ENCODE data around the gene CAMKMT.

CAMKMT gene

DNA sequence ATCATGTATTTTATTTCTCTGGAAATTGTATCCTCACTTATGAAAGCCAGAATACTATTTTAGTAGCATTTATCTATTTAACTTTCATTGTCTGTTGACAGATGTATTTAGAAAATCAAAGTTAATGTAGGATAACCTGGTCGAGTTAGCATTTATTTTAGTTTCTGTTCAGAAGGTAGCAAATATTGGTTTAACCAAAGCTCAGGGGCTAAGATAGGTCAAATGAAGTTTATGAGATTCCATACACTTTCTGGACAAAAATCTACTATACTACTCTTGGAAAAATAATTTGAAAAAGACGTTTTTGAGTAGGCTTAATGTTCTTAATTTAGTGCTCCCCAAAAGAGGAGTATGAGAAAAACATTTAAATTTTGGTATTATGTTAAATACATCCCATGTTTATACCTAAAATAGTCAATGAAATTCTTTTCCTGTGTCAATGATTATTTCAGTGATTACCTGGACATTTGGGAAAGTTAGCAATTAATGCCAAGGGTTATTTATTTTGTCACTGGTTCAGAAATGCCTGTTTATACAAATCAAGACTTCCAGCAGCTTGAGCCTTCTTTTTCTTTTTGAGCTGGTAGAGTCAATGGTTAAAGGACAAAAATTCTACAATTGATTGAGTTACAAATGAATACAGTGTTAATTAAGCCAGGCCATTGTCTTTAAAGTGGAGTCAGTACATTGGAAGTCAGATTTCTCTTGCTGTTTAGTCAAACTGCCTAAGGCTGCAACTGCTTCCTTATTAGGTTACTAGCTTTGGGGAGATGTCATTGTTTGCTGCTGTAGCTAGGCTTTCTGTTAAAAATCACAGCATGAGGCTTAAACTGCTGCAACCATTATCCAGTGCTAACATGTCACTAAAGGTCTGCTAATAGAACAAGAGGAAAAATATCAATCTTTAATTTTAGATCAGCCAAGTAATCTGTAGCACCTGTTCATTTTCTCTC is 182.3 kb downstream of the CAMKMT start:
- H3K4me3 ChIP-seq (replicated peaks; ENCODE audit: low read depth, low read length) = no peak overlapping the region
- TF ChIP-seq, protein P1, sequence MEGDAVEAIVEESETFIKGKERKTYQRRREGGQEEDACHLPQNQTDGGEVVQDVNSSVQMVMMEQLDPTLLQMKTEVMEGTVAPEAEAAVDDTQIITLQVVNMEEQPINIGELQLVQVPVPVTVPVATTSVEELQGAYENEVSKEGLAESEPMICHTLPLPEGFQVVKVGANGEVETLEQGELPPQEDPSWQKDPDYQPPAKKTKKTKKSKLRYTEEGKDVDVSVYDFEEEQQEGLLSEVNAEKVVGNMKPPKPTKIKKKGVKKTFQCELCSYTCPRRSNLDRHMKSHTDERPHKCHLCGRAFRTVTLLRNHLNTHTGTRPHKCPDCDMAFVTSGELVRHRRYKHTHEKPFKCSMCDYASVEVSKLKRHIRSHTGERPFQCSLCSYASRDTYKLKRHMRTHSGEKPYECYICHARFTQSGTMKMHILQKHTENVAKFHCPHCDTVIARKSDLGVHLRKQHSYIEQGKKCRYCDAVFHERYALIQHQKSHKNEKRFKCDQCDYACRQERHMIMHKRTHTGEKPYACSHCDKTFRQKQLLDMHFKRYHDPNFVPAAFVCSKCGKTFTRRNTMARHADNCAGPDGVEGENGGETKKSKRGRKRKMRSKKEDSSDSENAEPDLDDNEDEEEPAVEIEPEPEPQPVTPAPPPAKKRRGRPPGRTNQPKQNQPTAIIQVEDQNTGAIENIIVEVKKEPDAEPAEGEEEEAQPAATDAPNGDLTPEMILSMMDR (IDR thresholded peaks at IDR 0.05; ENCODE audit: low read length, missing control alignments) = no peak
- no peak for DNase-seq (ENCODE audit: low read depth)

DNA sequence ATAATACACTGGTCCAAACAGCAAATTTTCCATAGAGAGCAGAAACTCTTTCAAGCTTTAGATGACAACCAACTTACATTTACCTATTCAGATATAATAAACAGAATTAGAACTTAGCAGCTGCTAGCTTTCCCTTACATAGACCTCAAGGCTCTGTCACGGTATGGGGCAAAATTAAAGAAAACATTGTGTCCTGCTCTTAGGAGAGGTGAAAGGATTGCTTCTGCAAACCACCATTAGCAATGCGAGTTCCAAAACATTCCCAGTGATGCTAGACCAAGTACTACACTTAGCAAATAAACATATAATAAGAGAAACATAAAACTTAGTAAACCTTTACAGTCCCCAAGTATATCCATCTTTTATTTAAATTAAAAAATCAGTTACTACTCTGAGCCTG is 183.3 kb downstream of the CAMKMT start:
- DNase-seq (ENCODE audit: low read depth) = no peak
- TF ChIP-seq, protein P1 (IDR thresholded peaks at IDR 0.05; ENCODE audit: low read length, missing control alignments) = no peak
- H3K4me3 ChIP-seq (replicated peaks; ENCODE audit: low read depth, low read length) = no peak overlapping the region

DNA sequence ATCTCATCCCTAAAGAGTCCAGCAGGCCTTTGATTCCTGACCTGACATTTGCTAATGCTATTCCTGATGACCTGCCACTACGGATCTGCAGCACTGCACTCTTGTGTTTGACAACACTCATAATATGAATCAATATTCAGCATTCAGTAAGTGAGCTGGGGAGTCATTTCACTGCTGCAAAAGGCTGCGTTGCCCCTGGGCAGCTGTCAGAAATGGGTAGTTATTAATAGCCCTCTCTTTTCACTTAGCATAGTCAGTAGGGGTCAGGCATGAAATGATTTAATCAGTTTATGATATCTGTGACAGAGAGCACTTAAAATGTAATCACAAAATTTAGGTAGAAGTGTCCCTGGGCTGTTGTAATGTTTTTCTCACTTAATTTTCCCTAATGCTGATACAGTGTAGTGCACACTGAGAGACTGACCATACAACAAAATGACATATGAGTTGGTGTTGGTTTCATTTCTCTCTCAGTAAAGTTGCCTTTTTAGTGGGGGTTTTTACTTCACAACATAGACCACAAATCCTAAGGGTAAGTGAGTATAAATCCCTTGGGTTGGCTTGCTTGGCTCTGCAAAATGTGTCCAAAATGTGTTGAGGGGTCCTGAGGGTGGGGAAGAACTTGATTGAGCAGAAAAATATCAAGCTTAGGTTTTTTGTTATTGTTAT is 184.8 kb downstream of the CAMKMT start:
- H3K4me3 ChIP-seq (replicated peaks; ENCODE audit: low read depth, low read length) = no peak overlapping the region
- no peak for DNase-seq (ENCODE audit: low read depth)
- TF ChIP-seq, protein P1 (IDR thresholded peaks at IDR 0.05; ENCODE audit: low read length, missing control alignments) = no peak

DNA sequence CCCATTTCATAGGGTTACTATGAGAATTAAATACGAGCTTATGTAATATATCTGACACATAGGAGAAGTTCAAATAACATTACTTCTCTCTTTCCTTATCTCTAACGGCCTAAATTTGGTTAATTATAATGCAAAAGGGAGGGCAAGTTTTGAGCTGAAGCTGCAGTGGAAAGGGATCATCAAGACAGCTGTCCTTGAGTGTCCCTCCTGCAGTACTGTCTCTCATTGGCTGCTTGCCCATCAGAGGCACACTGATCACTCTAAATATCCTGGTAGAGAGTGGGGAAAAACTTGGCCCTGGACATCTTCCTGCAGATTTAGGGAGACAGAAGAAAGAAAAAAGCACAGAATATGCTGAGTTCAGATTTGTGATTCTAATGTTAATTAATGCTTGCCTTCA is 186.0 kb downstream of the CAMKMT start:
- no peak for DNase-seq (ENCODE audit: low read depth)
- H3K4me3 ChIP-seq (replicated peaks; ENCODE audit: low read depth, low read length) = no peak overlapping the region
- TF ChIP-seq, protein P1 (IDR thresholded peaks at IDR 0.05; ENCODE audit: low read length, missing control alignments) = no peak

DNA sequence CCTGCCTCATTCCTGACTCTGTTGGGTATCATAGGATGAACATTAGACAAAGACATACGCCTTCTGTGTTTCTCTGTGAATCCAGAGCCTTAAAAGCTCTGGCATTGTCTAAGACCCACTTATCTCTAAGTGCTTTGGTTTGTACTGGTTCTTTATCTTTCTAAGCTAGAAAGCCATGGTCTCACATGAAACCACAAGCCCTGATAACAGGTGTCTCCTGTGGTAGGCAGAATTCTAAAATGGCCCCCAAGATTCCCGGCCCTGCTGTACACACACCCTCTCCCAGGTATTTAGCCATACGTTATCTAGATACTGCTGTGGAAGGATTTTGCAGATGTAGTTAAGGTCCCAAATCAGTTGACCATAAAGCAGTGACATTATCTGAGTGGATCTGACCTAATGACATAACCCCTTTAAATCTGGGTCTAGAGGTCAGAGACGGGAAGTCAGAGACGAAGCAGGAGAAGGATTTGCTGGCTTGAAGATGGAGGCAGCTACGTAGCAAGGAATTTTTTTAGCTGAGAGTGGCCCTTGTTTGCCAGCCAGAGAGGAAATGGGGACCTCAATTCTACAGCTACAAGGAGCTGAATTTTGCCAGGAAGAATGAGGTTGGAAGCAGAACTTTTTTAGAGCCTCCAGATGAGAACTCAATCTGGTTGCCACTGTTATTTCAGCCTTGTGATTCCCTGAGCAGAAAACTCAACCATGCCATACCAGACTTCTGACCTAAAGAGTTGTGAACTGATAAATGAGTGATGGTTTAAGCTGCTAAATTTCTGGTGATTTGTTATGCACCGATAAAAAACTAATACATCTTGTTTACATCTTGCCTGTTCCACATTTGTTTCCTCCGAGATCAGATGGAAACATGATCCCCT is 186.7 kb downstream of the CAMKMT start:
- H3K4me3 ChIP-seq (replicated peaks; ENCODE audit: low read depth, low read length) = no peak overlapping the region
- TF ChIP-seq, protein P1 (IDR thresholded peaks at IDR 0.05; ENCODE audit: low read length, missing control alignments) = no peak
- no peak for DNase-seq (ENCODE audit: low read depth)

DNA sequence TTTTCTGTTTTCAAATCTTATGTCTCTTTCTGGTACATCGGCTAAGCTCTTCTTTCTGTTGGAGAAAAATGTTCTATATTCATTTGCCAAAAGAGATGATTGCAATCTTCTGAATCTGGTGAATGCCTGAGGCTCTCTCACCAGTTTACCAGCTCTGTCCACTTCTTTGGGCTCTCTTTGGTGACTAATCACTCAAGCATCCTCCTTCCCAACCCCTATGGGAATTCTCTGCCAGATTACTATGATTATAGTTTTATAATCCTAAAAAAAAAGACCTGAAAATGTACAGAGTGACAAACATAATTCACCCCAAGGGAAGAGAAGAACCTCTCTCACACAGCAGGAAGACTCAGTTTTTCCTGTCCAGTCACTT is 187.3 kb downstream of the CAMKMT start:
- DNase-seq (ENCODE audit: low read depth) = peak; percentile 69
- TF ChIP-seq, protein P1 (IDR thresholded peaks at IDR 0.05; ENCODE audit: low read length, missing control alignments) = no peak
- no peak overlapping the region for H3K4me3 ChIP-seq (replicated peaks; ENCODE audit: low read depth, low read length)
